Caco-2 (cell line): Measurements from ENCODE around the gene DLG1. TPM values are rescaled to one million over a fixed set of nuclear protein-coding genes. Genes with fewer than 3 reads are reported as not detected.

Experiments used
- BruUV-seq: library from RNA; stranded (reverse); fragments of 400-500 nt; replicated peaks from 2 replicates; lab custom pipeline; 2021; lab: Mats Ljungman, UMichigan
- CTCF ChIA-PET: fragments of 300-600 bp; sonication (Branson Sonifier 250); formaldehyde crosslinking; loops from one replicate; lab custom pipeline; 2022; ENCODE audit warnings: antibody characterized with exemption; lab: Charles Lee
- POLR2A ChIA-PET: fragments of 300-600 bp; sonication (Branson Sonifier 250); formaldehyde crosslinking; loops from one replicate; lab custom pipeline; 2022; ENCODE audit warnings: antibody characterized with exemption; lab: Charles Lee
- DNase-seq, 2 experiments: peaks; one replicate each; pipeline versions ENCODE4 v3.0.0 to v3.0.0-alpha.2; 2020 to 2022
- H3K27me3 ChIP-seq: replicated peaks from 2 replicates; pipeline ENCODE4 v1.6.0; 2011; ENCODE audit warnings: low read length; ENCODE audit not compliant: control insufficient read depth, insufficient read depth
- H3K36me3 ChIP-seq: 2 replicates; pipeline ENCODE4 v1.5.1; 2011; ENCODE audit warnings: low read length; ENCODE audit not compliant: control insufficient read depth, insufficient read depth
- H3K4me1 ChIP-seq: fragments of 250-450 bp; sonication (Bioruptor Pico); 2 replicates; pipeline ENCODE4 v1.5.1; 2020; ENCODE audit warnings: mild to moderate bottlenecking
- H3K4me3 ChIP-seq: 2 replicates; pipeline ENCODE4 v1.5.1; 2011; ENCODE audit warnings: low read depth, mild to moderate bottlenecking, control low read depth, low read length
- H3K9me3 ChIP-seq: fragments of 250-450 bp; sonication (Bioruptor Pico); 2 replicates; pipeline ENCODE4 v1.5.1; 2020; ENCODE audit warnings: mild to moderate bottlenecking, moderate library complexity
- H3K27ac Mint-ChIP-seq: one replicate; pipeline ENCODE4 v1.8.0; 2022; ENCODE audit warnings: mixed read lengths; ENCODE audit not compliant: unreplicated experiment
- H3K27me3 Mint-ChIP-seq: one replicate; pipeline ENCODE4 v1.8.0; 2022; ENCODE audit warnings: mixed read lengths; ENCODE audit not compliant: insufficient read depth, unreplicated experiment
- H3K36me3 Mint-ChIP-seq: one replicate; pipeline ENCODE4 v1.8.0; 2022; ENCODE audit warnings: mild to moderate bottlenecking, mixed read lengths; ENCODE audit not compliant: insufficient read depth, unreplicated experiment
- H3K4me1 Mint-ChIP-seq: one replicate; pipeline ENCODE4 v1.8.0; 2022; ENCODE audit warnings: low read depth, mixed read lengths; ENCODE audit not compliant: unreplicated experiment
- H3K4me3 Mint-ChIP-seq: one replicate; pipeline ENCODE4 v1.8.0; 2022; ENCODE audit warnings: mild to moderate bottlenecking, moderate library complexity, mixed read lengths; ENCODE audit not compliant: unreplicated experiment
- H3K9me3 Mint-ChIP-seq: one replicate; pipeline ENCODE4 v1.8.0; 2022; ENCODE audit warnings: mixed read lengths; ENCODE audit not compliant: unreplicated experiment
- intact Hi-C: fragments of 100-400 bp; cut with micrococcal nuclease; formaldehyde crosslinking; loops from one replicate; pipeline ENCODE4 v1.10.0; 2022; ENCODE audit not compliant: unreplicated experiment
- total RNA-seq: library from RNA; stranded (reverse); gene quantifications from 2 replicates; pipeline ENCODE4 v1.2.3, GENCODE V29; 2022
- TF ChIP-seq, protein P1 (sequence below), 2 experiments: fragments of 200-600 bp in 1 of 2; IDR thresholded peaks; 1 replicate in 1 of 2; 2 replicates in 1 of 2; pipeline versions ENCODE4 v1.5.1 to v1.8.0; 2011 to 2022; ENCODE audit warnings: antibody characterized with exemption in 1 of 2, control low read depth in 1 of 2, inconsistent platforms in 1 of 2, low read depth in 1 of 2, low read length in 1 of 2, mild to moderate bottlenecking in 1 of 2, moderate library complexity in 1 of 2; ENCODE audit not compliant: insufficient read depth in 1 of 2, severe bottlenecking in 1 of 2, unreplicated experiment in 1 of 2

The DLG1 gene
- total RNA-seq, 1 experiment from 2014 or later: 167 TPM

DNA sequence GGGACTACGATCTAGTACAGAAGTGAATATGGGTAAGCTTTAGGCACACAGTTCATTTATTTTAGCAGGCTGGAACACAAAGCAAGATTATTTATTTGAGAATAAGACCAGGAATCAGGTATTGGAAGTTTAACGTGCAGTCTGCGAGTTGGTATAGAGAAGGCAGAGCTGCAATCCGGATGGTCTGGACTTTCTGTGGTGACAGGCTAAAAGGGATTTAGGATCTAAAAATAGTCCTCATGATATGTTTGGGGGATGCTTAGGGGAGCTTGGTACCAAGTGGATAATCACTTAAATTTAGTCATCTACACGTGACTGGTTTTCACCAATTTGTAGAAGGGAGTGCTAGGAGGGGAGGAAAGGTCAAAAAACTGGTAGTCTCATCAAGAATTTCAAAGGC lies 119.4 kb downstream of the DLG1 start:
- BruUV-seq: no TSS peak
- no peaks in the 10 kb centered on the region for H3K9me3 Mint-ChIP-seq
- no peak overlapping the region for H3K4me3 Mint-ChIP-seq
- H3K27ac Mint-ChIP-seq: no peak overlapping the region
- no peaks in the 10 kb centered on the region for H3K4me1 ChIP-seq
- H3K9me3 ChIP-seq: no peaks in the 10 kb centered on the region
- no peak for DNase-seq
- intact Hi-C loops: no loop called here
- CTCF ChIA-PET: no interaction called here
- H3K36me3 Mint-ChIP-seq: peaks cover 35% of the 10 kb centered on the region
- POLR2A ChIA-PET: no interaction called here
- TF ChIP-seq, protein P1, sequence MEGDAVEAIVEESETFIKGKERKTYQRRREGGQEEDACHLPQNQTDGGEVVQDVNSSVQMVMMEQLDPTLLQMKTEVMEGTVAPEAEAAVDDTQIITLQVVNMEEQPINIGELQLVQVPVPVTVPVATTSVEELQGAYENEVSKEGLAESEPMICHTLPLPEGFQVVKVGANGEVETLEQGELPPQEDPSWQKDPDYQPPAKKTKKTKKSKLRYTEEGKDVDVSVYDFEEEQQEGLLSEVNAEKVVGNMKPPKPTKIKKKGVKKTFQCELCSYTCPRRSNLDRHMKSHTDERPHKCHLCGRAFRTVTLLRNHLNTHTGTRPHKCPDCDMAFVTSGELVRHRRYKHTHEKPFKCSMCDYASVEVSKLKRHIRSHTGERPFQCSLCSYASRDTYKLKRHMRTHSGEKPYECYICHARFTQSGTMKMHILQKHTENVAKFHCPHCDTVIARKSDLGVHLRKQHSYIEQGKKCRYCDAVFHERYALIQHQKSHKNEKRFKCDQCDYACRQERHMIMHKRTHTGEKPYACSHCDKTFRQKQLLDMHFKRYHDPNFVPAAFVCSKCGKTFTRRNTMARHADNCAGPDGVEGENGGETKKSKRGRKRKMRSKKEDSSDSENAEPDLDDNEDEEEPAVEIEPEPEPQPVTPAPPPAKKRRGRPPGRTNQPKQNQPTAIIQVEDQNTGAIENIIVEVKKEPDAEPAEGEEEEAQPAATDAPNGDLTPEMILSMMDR (IDR thresholded peaks at IDR 0.05; ENCODE audit: insufficient read depth in 1 of 2, low read depth in 1 of 2, low read length in 1 of 2, severe bottlenecking in 1 of 2, unreplicated experiment in 1 of 2): no peak
- no peaks in the 10 kb centered on the region for H3K36me3 ChIP-seq
- no peak overlapping the region for H3K4me3 ChIP-seq
- H3K27me3 Mint-ChIP-seq: no peaks in the 10 kb centered on the region
- H3K27me3 ChIP-seq: no peaks in the 10 kb centered on the region
- peaks cover 19% of the 10 kb centered on the region for H3K4me1 Mint-ChIP-seq

DNA sequence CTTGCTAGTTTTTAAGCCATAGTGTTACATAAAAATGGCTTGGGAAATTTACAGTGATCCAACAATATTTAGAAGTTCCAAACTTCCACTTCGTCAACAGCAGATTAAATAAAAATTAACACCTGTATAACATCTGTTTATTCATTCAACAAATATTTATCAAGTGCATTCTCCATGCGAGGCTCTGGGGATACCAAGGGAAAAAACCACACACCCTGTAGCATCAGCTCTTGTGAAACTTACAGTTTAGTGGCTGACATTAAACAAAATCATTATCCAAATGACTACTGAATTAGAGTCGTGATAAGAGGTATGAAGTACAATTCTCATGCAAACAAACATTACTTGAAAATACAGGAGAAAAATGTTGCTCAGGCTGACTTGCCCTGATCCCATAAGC lies 122.9 kb downstream of the DLG1 start:
- no peak overlapping the region for H3K4me3 Mint-ChIP-seq
- H3K36me3 Mint-ChIP-seq: peaks cover 58% of the 10 kb centered on the region
- DNase-seq: no peak
- no peaks in the 10 kb centered on the region for H3K27me3 Mint-ChIP-seq
- TF ChIP-seq, protein P1 (IDR thresholded peaks at IDR 0.05; ENCODE audit: insufficient read depth in 1 of 2, low read depth in 1 of 2, low read length in 1 of 2, severe bottlenecking in 1 of 2, unreplicated experiment in 1 of 2): no peak
- Histone ChIP-seq H3K4me3 (no peak overlapping the region), H3K36me3 (no peaks in the 10 kb centered on the region), H3K9me3 (no peaks in the 10 kb centered on the region), H3K4me1 (no peaks in the 10 kb centered on the region), H3K27me3 (no peaks in the 10 kb centered on the region)
- no peaks in the 10 kb centered on the region for H3K9me3 Mint-ChIP-seq
- no peak overlapping the region for H3K27ac Mint-ChIP-seq
- BruUV-seq: no TSS peak
- peaks cover 16% of the 10 kb centered on the region for H3K4me1 Mint-ChIP-seq
- intact Hi-C loops: no loop called here
- ChIA-PET CTCF (no interaction called here), POLR2A (no interaction called here)

DNA sequence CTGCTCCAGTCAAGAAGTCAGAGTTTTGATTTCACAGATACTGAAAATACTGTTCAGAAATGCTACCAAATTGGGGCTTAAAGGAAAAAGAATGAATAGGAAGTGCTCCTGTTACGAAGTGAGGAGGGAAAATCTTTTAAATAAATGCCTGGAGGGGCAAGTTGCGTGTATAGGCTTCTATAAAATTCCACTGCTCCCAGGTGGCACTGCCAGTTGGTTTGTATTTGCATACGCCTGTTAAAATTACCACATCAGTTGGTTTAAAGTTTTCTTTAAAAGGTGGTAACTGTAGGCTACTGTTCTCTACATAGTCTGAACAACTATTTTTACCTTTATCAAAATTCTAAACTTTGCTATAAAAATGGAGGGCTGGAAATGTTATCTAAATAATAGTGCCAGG lies 123.5 kb downstream of the DLG1 start:
- H3K36me3 ChIP-seq: no peaks in the 10 kb centered on the region
- no peaks in the 10 kb centered on the region for H3K4me1 ChIP-seq
- H3K27me3 ChIP-seq: no peaks in the 10 kb centered on the region
- Mint-ChIP-seq H3K27me3 (no peaks in the 10 kb centered on the region), H3K4me3 (no peak overlapping the region), H3K36me3 (peaks cover 58% of the 10 kb centered on the region), H3K9me3 (no peaks in the 10 kb centered on the region), H3K27ac (no peak overlapping the region), H3K4me1 (peaks cover 12% of the 10 kb centered on the region)
- no TSS peak for BruUV-seq
- CTCF ChIA-PET: no interaction called here
- intact Hi-C loops: no loop called here
- POLR2A ChIA-PET: no interaction called here
- no peak overlapping the region for H3K4me3 ChIP-seq
- DNase-seq: no peak
- TF ChIP-seq, protein P1 (IDR thresholded peaks at IDR 0.05; ENCODE audit: insufficient read depth in 1 of 2, low read depth in 1 of 2, low read length in 1 of 2, severe bottlenecking in 1 of 2, unreplicated experiment in 1 of 2): no peak
- no peaks in the 10 kb centered on the region for H3K9me3 ChIP-seq
